Nephron (organoid): Measurements from ENCODE around the gene OR7A10.
A peak's percentile ranks its signal among the peaks of the same experiment; 100 is the strongest.

ENCODE experiments used
- H3K27ac Mint-ChIP-seq, 3 experiments: 2 replicates each; pipeline ENCODE4 v1.8.0; 2020; ENCODE audit warnings: mixed read lengths in 3 of 3, mild to moderate bottlenecking in 2 of 3, moderate library complexity in 1 of 3
- H3K27me3 Mint-ChIP-seq: 2 replicates; pipeline ENCODE4 v1.8.0; 2021; ENCODE audit warnings: low read depth, mild to moderate bottlenecking, moderate library complexity, mixed read lengths
- H3K36me3 Mint-ChIP-seq: 2 replicates; pipeline ENCODE4 v1.8.0; 2020; ENCODE audit warnings: low read depth, mixed read lengths
- H3K4me1 Mint-ChIP-seq: 2 replicates; pipeline ENCODE4 v1.8.0; 2020; ENCODE audit warnings: mixed read lengths
- H3K4me3 Mint-ChIP-seq, 3 experiments: 2 replicates each; pipeline ENCODE4 v1.8.0; 2020; ENCODE audit warnings: mild to moderate bottlenecking in 3 of 3, mixed read lengths in 3 of 3, moderate library complexity in 2 of 3
- H3K9me3 Mint-ChIP-seq: 2 replicates; pipeline ENCODE4 v1.8.0; 2020; ENCODE audit warnings: mixed read lengths
- CTCF ChIP-seq, 3 experiments: fragments of 200-600 bp; sonication (generic); IDR thresholded peaks; one replicate each; pipeline ENCODE4 v1.5.0; 2021; ENCODE audit warnings: antibody characterized with exemption in 3 of 3; ENCODE audit not compliant: unreplicated experiment in 3 of 3

The OR7A10 gene

GRCh38 chr19:14868497-14868896 lies 19.8 kb upstream of the OR7A10 start:
- no peaks in the 10 kb centered on the region for H3K36me3 Mint-ChIP-seq
- no peak for TF ChIP-seq CTCF (IDR thresholded peaks at IDR 0.05; ENCODE audit: unreplicated experiment in 3 of 3)
- peaks cover 16% of the 10 kb centered on the region for H3K27me3 Mint-ChIP-seq
- H3K4me1 Mint-ChIP-seq: no peaks in the 10 kb centered on the region
- H3K27ac Mint-ChIP-seq: no peak overlapping the region
- no peak overlapping the region for H3K4me3 Mint-ChIP-seq
- peaks cover 16% of the 10 kb centered on the region for H3K9me3 Mint-ChIP-seq

DNA sequence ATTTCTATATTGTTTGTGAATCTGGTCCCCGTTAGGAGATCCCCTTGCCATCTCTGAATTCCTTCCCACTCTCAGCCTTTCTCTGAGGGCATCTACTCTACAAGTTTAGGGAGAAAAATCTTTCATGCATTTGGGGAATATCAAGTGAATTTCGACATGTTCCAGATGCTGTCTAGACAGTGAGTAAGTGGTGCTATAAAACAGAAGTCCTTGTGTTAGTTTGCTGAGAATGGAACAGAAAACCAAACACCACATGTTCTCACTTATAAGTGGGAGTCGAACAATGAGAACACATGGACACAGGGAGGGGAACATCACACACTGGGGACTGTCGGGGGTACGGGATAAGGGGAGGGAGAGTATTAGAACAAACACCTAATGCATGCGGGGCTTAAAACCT lies 5.1 kb downstream of the OR7A10 start:
- peaks cover 10% of the 10 kb centered on the region for H3K9me3 Mint-ChIP-seq
- H3K27ac Mint-ChIP-seq: peak overlapping the region in 2 of 3 experiments; percentile 36 to 77
- H3K27me3 Mint-ChIP-seq: peaks cover 4% of the 10 kb centered on the region
- no peak for TF ChIP-seq CTCF (IDR thresholded peaks at IDR 0.05; ENCODE audit: unreplicated experiment in 3 of 3)
- peaks cover 18% of the 10 kb centered on the region for H3K4me1 Mint-ChIP-seq
- no peaks in the 10 kb centered on the region for H3K36me3 Mint-ChIP-seq
- no peak overlapping the region for H3K4me3 Mint-ChIP-seq

DNA sequence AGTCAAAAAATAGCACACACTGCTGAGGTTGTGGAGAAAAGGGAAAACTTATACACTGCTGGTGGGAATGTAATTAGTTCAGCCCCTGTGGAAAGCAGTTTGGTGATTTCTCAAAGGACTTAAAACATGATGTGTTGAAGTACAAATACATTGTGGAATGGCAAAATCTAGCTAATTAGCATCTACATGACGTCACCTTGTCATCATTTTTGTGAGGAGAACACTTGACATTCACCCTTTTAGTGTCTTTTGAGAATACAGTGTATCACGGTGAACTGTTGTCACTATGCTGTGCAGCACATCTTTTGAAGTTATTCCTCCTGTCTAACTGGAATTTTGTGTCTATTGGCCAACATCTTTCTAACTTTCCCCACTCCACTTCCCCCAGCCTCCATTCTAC lies 5.6 kb downstream of the OR7A10 start:
- Mint-ChIP-seq H3K27ac (peak overlapping the region in 2 of 3 experiments; percentile 36 to 77), H3K4me3 (no peak overlapping the region), H3K9me3 (peaks cover 10% of the 10 kb centered on the region), H3K4me1 (peaks cover 18% of the 10 kb centered on the region), H3K27me3 (peaks cover 4% of the 10 kb centered on the region), H3K36me3 (no peaks in the 10 kb centered on the region)
- no peak for TF ChIP-seq CTCF (IDR thresholded peaks at IDR 0.05; ENCODE audit: unreplicated experiment in 3 of 3)

DNA sequence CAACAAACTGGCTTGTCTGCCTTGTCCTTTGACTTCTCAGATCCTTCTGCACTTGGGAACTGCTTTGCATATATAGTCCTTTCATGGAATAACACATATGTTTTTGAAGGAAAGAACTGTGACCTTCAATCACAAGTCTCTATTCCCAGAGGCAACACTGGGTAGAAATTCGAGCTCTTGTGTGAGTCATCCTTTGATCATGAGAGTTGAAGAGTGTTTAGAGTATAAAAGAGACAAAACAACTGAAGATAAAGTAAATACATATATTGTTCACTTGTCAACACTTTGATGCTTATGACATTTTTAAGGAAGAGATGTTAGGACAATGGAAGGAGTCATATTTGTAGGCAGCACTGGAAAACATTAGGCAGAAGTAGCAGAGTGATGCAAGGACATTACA lies 8.5 kb downstream of the OR7A10 start:
- Mint-ChIP-seq H3K36me3 (no peaks in the 10 kb centered on the region), H3K27ac (no peak overlapping the region), H3K4me1 (peaks cover 22% of the 10 kb centered on the region), H3K27me3 (peaks cover 4% of the 10 kb centered on the region), H3K9me3 (peaks cover 16% of the 10 kb centered on the region), H3K4me3 (no peak overlapping the region)
- TF ChIP-seq CTCF (IDR thresholded peaks at IDR 0.05; ENCODE audit: unreplicated experiment in 3 of 3): no peak

- Mint-ChIP-seq H3K4me1 (peaks cover 25% of the 10 kb centered on the region), H3K27me3 (no peaks in the 10 kb centered on the region), H3K27ac (no peak overlapping the region), H3K4me3 (no peak overlapping the region), H3K36me3 (no peaks in the 10 kb centered on the region), H3K9me3 (peaks cover 12% of the 10 kb centered on the region)
- no peak for TF ChIP-seq CTCF (IDR thresholded peaks at IDR 0.05; ENCODE audit: unreplicated experiment in 3 of 3)
These were observed 11.3 kb downstream of the OR7A10 start for GRCh38 chr19:14837391-14837790.

GRCh38 chr19:14835011-14835410 lies 13.7 kb downstream of the OR7A10 start, which contains the start of the genes OR7A5 and OR7C1:
TSS of gene OR7A5 (minus strand) at chr19:14835185. CDS start at chr19:14828241, 6,944 bp downstream.
TSS of gene OR7C1 (minus strand) at chr19:14835185. CDS start at chr19:14800136, 35,049 bp downstream.
- no peak for TF ChIP-seq CTCF (IDR thresholded peaks at IDR 0.05; ENCODE audit: unreplicated experiment in 3 of 3)
- no peaks in the 10 kb centered on the region for H3K36me3 Mint-ChIP-seq
- H3K4me1 Mint-ChIP-seq: peaks cover 20% of the 10 kb centered on the region
- peak within 1 kb of the TSS; percentile 58 to 76 (median 69) for H3K27ac Mint-ChIP-seq
- H3K9me3 Mint-ChIP-seq: peaks cover 18% of the 10 kb centered on the region
- no peaks in the 10 kb centered on the region for H3K27me3 Mint-ChIP-seq
- H3K4me3 Mint-ChIP-seq: peak within 1 kb of the TSS in 2 of 3 experiments; percentile 69 to 80
